GM18519 (cell line): Measurements from ENCODE around the gene HNRNPR.
"Not testable (repeated sequence)": the region's sequence is repeated elsewhere in the genome, so short reads cannot be mapped to it uniquely, and the experiment has no call there.

ENCODE experiments used
- ATAC-seq: cut with Tn5 transposase; IDR thresholded peaks from one replicate; pipeline ENCODE4 v1.9.1; 2021; ENCODE audit warnings: mild to moderate bottlenecking, moderate library complexity; ENCODE audit not compliant: unreplicated experiment, low FRiP score

HNRNPR gene

DNA sequence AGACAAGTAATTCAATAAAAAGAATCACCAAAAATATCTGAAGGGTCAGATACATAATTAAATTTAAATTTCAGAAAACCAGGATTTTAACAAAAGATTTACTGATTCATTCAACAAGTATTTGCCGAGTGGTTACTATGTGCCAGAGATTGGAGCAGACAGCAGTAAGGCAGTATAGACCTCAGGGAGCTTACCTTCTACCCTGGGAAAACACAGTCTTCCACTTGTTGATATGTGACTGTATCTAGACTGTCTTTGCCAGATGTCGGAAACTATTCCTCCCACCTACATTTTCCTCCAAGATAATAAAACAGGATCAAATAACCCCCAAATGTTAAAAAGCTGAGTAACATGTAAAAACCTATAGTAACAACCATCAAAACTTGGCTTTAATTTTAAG lies 6.2 kb downstream of the HNRNPR start:
- ATAC-seq = no peak

DNA sequence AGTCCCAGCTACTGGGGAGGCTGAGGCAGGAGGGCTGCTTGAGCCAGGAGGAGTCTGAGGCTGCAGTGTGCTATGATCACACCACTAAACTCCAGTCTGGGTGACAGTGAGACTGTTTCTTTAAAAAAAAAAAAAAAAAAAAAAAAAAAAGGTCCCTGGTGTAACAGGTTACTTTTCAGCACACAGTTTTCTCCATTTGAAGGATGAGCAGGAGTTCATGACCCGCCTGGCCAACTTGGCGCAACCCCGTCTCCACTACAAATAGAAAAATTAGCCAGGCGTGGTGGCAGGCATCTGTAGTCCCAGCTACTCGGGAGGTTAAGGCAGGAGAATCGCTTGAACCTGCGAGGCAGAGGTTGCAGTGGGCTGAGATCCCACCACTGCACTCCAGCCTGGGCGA lies 12.4 kb downstream of the HNRNPR start:
- ATAC-seq = no peak

DNA sequence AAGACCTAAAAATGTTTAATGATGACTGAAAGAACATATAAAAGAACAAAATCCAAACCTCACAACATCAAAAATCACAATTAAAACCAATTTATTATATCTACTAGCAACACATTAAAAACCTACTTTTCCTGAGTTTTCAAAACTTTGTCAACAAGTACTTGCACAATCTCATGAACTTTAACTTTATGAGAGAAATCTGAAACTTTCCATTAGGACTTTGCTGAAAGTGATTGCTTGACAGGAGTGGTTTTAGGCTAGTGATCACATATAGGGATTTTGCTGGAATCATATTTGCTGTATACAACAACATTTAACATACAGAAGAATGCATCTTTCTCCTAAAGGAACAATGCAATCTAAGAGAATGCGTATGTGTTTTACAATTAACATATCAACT lies 13.2 kb downstream of the HNRNPR start:
- no peak for ATAC-seq

DNA sequence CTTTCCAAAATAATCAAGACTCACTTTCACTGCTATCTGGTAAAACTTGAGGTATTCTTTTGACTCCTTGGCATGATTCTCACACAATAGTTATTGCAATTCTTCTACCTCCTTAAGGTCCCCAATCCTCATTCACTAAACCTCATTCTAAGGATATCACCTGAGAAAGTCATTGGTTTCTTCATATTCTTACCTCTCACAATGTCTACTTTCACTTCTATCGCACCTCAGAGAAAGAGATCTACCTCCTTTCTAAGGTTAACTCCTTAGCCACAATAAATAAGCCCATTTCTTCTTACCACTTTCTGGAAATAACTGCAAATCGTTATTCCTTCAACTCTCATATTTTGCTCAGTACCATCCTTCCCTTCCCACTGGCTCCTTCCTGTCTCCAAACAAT lies 18.7 kb downstream of the HNRNPR start:
- ATAC-seq = no peak

DNA sequence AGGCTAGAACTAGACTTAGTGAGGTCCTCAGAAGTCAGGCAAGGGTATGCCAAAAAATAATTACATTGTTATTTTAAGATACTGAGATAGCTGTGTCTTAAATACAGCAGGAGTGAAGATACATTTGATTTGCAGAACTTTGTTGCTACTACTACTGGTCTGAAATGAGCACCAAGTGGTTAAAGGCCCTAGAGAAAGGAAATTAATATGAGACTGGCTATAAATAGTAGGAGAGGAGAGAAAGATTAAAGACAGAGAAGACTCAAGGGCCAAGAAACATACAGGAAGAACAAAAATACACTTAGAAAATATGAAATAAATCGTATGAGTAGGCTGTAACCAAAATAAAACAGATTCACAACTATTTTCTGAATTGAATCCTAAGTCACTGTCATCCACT lies 21.3 kb downstream of the HNRNPR start:
- no peak for ATAC-seq

DNA sequence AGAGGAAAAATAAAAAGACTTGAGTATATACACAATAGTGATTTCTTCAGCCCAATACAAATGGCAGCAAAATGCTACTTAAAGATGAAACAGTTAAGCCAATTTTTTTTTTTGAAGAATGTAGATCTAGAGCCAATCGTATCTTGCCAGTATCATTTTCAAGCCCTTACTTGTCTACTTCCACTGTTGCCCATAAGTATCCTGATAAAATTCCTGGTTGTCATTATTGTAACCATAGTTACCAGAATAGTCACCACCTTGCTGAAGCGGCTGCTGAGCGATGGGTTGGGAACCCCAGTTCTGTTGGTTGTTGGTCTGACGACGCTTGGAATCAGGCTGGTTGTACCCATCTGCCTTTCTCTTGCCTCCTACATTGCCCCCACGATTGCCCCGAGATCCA lies 33.8 kb downstream of the HNRNPR start:
- ATAC-seq = not testable (repeated sequence)

DNA sequence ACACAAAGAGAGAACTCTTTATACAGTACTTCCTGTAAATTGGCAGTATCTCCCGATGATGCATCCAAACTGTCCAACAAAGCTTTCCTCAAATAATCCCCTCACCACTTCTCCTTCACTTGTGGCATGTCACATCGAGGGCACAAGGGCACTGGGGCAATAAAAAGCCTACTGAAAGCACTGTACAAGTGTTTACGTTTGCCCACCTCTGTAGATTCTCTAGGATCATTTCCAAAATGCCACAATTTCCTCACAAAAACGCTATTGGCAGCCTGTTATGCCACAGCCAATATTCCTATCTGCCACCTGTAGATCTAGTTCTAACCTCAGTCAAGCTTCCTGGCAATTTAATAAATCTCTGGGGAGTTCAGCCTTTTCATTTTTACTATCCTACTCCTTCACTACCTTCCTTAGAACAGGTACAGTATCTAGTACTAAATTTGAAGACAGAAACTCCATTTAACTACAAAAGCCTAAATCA lies 39.9 kb downstream of the HNRNPR start:
- no peak for ATAC-seq

DNA sequence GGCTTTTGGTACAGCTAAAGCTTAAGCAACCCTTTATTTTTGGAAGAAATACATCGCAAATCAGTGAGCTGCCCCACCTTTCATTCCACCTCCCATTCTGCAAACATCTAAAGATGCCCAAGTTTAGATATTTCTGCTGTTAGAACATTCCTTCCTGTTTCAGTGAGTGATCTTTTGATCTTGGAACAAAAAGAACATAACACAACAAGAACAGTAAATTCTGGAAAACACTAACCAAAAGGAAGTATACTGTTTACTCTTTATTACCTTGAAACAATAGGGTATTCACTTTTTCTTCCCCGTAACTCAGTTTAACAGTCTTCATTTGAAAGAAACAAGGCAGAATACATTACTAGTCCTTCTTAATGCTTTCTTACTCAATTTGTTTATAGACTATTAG lies 40.6 kb downstream of the HNRNPR start:
- ATAC-seq = no peak

DNA sequence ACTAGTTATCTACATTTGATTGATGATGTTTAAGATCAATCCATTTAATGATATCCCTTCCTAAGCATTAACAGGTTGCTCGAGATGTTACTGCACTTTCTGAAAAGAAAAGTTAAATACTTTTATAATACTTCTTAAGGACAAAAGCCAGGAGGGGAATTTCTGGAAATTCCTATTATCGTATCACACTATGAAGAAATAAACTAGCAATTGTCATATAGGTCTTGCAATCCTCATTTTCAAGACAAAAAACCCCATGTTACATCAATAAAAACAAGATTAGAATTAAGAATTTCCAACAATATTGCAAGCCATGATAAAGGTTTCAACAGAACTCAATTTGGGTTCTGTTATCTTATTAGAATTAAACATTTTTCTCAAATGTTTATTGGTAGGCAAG lies 47.2 kb downstream of the HNRNPR start:
- ATAC-seq = no peak

DNA sequence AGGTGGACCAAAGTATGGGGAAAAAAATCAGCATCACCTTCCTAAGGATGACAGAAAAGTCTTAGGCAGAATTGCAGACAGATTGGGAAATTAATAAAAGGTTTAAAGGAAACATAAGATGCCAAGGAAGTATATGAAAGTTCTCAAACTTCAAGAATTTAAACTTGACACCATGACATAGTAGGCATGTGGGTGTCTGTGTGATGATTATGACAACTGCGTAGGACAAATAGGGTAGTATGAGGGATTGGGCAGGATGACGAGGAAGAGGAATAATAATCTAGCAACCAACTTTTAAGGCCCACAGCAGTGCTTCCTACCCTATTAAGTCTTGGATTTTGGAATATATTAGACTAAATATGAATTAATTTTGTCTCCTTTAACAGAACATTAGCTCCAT lies 52.4 kb downstream of the HNRNPR start:
- ATAC-seq = no peak

DNA sequence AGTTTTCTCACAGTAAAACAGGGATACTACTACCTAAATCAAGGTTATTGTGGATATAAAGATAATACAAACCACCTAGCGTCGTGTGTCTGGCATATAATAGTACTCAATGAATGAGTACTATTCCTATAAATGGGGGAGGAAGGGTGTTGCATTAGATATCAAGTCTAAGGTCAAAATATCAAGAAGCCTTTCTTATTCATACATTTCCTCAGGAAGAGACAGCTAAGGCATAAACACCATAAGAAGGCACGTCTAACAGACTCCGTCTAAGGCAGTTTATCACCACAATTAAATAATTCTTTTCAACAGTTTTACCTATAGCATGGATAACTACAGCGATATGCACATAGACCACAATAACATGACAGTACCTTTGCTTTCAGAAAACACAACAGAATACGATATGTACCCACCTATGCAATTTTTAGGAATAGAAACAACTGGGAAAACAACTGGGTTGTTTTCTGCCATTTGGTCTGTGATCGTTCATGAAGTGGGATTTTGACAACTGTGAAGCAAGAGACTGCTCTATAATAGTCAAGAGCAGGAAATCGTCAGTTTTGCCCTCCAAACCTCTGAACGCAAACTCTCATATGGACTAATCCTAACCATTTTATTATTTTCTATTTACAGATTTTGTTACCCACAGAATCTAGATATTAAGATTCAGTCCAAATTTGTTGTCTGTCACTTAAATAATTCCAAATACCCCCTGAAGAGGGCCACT lies 53.1 kb downstream of the HNRNPR start:
- no peak for ATAC-seq

DNA sequence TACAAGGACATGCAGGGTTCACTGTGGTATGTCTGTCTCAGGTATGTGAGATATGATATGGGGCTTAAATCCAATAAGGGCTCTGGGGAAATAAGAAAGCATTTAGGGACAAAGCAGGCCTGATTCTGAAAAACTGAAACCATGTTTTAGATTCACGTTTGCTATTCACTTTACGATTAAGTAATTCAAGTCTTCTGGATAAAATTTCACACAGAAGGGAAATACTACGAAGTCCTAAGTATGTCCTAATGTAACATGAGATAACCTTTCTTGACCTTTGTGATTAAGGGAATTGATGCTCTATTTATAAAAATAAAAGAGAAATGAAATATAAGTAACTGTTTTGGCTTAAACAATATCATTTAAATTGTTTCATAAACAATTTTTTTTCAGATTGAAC lies 55.4 kb downstream of the HNRNPR start:
- no peak for ATAC-seq

DNA sequence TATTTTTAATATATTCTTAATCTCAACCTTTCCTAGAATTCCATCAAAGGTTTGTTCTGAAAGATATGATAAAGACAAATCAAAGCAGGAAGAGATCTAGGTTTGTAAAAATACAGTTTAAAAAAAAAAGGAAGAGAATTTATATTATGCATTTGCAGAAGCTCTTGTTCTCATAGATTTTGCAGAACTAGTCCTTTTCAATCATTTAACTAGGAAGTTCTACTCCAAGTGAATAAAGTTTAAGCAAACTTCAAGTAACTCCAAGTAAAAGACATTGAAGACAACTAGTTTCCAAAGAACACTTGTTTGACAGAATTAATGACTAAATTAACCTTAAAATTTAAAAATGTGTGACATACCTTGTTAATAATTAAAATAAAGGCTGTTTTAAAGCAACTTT lies 55.9 kb downstream of the HNRNPR start:
- ATAC-seq = no peak

DNA sequence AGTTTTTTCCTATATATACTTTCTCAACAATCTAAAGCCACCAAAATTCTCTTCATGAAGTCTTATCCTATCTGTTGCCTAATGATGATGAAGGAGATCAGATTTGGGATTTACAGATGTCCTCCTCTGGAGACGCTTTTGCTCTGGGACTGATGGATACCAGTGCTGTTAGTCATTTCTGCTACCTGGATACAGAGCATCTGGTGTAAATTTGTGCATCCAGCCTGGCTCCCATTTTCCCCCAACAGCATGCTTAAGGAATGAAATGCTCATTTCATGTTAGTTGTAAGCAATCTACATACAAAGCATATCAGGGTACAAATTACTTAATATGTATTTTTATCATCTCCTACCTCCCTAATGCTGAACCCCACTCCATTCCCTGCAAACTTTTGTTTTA lies 57.7 kb downstream of the HNRNPR start:
- no peak for ATAC-seq

DNA sequence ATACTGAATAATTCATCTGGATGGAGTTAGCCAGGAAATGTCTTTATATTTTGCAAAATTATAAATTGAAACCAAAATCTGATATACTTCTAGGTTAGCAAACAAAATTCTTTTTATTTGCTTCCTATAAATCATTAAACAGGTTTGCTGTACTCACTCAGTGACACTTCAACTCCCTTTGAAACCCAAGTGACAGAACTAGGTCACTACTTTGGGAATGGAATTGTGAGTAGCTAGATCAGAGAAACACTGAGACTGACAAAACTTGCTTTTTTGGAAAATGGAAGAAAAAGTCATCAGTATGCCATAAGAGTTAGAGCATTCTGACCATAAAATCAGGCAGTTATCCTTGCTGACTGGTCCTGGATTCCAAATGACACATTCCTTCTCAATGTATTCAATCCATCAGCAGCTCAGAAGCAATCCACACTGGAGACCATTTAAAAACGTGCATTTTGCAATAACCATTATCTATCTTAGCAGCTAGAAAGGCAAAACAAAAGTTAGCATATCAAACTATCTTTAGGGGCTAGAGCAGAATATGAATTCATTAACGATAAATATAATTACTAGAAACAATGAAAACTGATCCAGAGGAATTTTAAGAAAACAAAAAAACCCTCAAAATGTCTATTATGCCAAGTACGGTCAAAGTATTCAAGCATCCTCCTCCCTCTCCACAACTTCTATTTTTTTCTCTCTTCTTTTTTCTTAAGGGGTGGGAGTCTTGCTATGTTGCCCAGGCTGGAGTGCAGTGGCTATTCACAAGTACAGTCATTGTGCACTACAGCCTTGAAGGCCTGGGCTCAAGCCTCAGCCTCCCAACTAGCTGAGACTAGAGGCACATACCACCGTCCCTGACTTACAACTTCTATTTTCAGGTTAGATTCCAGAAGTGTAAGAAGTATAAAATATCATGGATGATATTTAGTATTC lies 60.1 kb downstream of the HNRNPR start:
- ATAC-seq = no peak

DNA sequence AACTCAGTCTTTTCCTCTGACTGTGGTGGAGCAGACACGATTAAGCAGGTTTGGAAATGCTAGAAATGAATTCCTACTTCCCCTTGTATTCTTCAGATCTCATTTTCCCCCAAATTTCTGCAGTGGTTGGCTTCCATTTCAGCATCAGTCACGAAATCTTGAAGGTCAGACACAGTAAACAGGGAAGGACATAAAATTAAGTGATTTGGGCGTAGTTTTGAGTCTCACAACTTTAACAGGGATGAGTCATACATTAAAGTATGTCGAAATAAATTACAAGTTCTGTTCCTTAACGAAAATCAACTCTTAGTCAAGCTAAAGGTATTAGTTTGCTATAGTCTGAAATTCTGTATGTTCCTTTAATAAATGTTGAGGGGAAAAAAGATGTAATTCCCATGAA lies 61.1 kb downstream of the HNRNPR start:
- no peak for ATAC-seq

DNA sequence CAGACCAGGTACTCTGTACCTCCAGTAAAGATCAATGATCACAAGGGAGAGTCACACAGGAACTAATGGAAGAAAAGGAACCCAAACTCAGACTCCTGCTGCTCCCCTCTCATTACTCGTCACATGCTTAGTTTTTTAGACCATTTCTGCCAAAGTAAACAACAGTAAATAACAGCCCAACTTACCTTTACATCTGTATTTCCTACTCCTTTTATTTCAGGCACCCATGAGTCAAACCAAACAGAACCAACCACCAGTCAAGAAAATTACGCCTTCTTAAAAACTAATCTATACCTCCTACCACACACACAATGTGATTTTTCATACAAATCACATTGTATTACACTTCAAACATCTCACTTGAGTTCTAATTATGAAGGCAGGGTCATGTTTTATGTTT lies 65.4 kb downstream of the HNRNPR start:
- ATAC-seq = no peak

DNA sequence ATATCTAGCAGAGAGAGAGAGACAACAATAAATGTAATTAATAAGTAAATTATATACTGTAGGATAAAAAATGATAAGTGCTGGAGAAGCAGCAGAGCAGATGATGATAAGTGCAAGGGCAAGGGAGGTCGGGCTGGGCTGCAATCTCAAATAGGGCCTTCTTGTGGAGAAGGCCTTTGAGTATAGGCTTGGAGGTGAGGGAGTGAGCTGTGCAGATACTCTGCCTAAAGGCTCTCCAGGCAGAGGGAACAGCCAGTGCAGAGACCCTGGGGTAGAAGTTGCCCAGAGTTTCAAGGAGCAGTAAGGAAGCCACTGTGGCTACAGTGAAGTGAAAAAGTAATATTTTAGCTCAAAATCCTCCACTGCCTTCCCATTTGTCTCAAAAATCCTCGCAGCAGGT lies 67.6 kb downstream of the HNRNPR start:
- ATAC-seq = no peak

DNA sequence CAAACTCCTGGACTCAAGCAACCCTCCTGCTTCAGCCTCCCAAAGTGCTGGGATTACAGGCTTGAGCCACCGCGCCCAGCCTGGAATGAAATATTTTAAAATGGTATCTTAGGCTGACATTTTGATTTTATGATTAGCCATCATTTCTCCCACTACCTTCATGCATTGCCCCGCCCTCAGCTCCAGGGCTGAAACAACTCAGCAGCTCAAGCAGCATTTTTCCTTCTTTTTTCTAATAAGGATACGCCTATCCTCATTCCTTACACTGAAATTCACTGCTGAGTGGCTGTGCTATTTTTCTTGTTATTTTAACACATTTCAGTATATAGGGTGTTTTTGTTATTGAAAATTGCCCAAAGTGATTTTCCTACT lies 70.0 kb downstream of the HNRNPR start:
- no peak for ATAC-seq

DNA sequence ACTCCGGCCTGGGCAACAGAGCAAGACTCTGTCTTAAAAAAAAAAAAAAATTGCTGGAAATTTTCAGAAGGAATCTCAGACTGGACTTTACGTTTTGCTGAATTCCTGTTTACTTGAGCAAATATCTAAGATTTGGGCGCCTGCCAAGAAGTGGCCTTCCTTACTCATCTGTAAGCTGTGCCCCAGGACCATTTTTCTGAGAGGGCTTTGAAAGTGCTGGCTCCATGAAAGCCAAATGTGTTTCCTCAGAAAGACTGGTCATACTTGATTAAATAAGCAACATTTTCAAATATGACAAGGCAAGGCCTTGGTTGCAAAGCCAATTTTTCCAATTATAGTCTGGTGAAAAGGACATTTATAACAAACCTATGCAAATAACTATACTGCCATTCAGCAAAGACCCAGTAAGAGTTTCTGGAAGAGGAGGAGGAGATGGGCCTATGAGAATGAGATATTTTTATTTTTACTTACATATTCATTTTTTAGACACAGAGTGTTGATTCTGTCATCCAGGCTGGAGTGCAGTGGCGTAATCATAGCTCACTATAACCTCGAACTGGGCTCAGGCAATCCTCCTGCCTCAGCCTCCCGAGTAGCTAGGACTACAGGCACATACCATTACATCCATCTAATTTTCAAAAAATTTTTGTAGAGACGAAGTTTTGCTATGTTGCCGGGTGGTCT lies 70.5 kb downstream of the HNRNPR start:
- no peak for ATAC-seq

DNA sequence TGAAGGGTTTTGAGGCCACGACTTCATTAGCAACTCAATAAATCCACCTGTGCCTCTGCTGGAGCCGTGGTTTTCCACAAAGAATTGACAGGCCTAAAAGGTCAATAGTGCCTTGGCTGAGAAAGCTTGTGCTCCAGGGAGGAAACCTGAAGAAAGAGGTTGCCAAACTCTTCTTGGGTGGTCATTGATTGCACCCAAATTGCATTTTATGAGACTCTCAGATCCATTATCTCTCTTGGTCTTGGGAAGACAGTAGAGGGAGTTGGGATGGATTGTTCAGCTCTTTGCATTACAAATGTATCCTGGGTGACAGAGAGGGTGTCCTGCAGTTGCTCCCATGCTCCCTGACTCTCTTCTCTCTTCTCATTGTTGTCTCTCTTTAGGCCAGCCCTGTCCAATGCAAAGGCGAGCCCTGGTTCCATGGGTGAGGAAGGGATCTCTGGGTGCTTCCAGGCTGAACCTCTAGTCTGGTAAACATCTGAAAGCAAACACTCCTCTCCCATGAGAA lies 80.7 kb downstream of the HNRNPR start:
- no peak for ATAC-seq
